GDM1 (cell line): ENCODE data around the gene APBA2.

ENCODE experiments used
- DNase-seq: peaks from one replicate; lab custom pipeline; 2025; lab: John Stamatoyannopoulos, UW

APBA2 gene

DNA sequence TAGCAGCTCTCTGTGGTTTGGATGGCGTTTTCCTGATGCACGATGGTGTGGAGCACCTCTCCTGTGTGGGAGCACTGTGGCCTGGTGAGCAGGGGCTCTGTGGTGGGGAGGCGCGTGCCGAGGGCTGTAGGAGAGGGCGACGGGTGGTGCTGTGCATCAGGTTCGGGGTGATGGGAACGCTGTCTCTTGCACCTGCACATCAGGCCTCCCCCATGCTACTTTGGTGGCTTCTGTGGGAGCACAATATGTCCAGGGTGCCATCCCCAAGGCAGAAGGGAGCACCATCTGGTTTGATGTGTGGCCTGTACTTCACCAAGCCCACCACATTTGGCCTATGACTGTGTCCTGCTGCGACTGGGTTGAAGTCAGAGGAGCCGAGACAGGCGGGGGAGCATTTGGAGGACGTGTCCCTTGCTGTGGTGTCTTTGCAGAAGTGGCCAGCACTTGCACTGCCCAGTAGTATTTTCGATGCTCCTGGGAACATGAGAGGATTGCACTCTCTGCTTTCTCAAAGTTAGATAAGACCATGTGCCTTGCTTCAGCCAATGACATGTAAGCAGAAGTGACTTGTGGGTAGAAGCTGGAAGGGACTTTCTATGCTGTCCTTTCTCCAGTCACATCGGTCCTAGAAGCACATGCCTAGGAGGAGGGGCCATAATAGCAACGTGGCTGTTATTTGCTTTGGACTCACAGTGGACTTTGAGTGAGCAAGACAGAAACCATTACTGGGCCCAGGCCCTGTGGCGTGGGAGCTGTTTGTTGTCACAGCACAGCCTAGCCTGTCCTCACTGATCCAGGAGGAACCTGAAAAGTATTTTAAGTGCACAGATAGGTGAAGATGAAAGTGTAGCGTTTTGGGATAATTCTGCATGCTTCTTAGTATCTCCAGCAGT, 72.1 kb downstream of the APBA2 start:
- no peak for DNase-seq

DNA sequence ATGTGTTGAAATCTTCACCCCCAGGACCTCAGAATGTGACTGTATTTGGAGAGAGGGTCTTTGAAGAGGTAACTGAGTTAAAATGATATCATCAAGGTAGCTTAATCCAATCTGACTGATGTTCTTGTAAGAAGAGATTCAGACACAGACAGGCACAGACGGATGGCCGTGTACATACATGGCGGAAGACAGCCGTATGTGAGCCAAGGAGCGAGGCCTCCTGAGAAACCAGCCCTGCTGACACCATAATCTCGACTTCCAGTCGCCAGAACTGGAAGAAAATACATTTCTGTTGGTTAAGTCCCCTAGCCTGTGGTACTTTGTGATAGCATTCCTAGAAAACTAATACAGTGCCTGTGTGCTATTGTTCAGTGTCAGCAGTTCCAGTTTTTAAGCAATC, 73.6 kb downstream of the APBA2 start:
- no peak for DNase-seq

DNA sequence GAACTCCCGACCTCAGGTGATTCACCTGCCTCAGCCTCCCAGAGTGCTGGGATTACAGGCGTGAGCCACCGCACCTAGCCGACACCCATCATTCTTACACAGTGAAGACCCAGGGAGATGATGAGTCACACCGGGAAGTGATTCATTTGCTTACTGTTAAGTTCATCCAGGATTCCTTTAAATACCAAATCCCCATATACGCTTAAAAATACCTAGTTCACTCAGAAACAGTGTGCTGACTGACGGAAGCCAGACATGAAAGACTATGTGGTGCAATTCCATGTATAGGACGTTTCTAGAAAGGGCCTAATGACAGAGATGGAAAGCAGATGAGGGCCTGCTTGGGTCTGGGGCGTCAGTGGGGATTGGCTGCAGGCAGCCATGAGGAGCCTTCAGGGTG, 75.2 kb downstream of the APBA2 start:
- DNase-seq: no peak

DNA sequence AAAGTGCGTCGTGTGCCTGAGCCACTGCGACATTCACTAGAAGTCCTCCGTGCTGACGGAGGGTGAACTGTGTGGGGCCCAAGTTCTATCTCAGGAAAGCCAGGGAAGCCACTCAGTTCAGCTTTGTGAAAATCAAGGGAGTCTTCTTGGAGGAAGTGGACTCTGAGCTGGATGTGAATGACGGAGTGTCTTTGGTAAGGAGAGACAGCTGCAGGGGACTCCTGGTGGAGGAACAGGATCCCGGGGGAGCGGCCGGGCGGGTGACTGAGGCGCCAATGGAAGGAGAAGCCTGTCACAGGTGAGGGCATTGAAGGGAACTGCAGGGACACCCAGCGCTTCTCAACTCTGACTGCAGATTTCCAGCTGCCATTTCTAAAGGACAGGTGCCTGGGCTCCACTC, 75.6 kb downstream of the APBA2 start:
- no peak for DNase-seq

DNA sequence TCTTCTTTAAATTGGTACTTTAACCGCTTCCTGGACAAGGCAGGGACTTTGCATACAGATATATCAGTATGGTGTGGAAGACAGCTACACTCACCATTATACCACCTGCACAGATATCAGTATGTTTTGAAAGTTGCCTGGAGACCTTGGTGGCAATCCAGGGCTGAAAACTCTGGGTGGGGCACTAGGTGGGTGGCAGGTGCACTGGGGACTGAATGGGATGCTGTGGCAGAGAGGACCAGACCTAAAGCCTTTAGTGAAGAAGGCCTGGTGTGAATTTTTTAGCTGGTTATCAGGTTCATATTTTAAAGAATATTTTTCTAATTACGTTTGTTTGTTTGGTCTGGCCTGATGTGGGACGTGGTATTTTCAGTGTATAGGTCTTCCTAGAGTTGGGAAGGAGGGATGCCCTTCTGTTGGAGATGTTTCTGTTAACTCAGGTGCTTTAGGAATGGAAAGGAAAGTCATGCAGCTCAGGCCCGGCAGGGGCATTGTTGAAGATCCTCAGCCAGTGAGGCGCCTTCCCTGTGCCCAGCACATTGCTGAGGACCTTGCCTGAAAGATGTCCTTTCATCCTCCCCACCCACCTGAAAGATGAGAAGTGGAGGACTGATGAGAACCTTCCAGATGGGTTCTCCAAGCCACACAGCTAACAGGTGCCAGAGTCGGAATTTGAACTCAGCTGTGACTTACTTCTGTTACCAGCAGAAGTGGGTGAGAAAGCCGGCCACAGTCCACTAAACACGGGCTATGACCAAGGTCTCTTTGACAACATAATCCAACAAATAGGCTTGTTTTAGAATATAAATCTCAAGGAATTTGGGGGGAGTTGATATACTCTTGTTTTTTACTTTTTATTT, 77.3 kb downstream of the APBA2 start:
- DNase-seq: no peak

DNA sequence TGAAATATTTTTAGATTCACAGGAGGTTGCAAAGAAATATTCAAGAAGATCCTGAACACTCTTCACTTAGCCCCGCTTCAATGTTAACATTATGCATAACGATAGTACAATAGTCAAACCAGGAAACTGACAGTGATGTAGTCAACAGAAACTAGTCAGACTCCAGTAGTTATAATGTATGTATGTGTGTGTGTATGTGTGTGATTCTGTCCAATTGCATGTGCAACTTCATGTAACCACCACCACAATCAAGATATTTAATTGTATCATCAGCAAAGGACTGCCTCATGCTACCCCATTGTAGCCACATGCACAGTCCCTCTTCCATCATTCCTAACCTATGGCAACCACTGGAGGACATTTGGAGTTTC, 77.9 kb downstream of the APBA2 start:
- no peak for DNase-seq

DNA sequence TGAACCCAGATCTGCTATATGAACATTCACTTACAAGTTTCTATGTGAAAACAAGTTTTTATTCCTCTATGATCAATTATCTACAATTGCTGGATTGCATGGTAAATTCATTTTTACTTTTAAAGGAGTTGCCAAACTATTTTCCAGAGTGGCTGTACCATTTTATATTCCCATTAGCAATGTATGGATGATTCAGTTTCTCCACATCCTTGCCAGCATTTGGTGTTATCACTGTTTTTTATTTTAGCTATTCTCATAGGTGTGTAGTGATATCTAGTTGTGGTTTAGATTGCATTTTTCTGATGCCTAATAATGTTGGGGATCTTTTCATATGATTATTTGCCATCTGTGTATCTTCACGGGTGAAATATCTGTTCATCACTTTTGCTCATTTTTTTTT, 78.3 kb downstream of the APBA2 start:
- no peak for DNase-seq

DNA sequence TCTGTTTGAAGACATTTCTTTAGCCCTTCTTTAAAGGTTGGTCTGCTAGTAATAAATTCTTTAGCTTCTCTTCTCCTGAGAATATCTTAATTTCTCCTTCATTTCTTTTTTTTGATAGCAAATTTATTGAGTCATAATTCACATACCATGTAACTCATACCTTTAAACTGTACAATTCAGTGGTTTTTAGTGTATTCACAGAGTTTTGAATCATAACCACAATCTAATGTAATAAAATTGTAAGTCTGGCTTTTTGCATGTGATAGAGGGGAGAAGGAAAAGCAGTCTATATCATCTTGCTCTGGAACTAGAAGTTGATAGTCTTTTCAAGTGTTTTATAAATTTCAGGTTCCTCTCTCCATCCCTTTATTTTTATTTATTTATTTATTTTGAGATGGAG, 81.3 kb downstream of the APBA2 start:
- DNase-seq: no peak

DNA sequence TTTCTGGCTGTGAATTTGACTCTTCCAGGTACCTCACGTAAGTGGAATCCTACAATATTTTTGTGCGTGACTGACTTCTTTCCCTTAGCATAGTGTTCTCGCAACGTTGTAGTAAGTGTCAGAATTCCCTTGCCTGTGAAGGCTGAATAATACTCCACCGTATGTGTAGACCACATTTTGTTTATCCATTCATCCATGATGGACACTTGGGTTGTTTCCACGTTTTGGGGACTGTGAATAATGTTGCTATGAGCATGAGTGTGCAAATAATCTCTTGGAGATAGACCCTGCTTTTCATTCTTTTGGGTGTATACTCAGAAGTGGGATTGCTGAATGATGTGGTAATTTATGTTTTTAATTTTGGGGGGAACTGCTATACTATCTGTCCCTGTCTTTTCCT, 82.2 kb downstream of the APBA2 start:
- DNase-seq: no peak

DNA sequence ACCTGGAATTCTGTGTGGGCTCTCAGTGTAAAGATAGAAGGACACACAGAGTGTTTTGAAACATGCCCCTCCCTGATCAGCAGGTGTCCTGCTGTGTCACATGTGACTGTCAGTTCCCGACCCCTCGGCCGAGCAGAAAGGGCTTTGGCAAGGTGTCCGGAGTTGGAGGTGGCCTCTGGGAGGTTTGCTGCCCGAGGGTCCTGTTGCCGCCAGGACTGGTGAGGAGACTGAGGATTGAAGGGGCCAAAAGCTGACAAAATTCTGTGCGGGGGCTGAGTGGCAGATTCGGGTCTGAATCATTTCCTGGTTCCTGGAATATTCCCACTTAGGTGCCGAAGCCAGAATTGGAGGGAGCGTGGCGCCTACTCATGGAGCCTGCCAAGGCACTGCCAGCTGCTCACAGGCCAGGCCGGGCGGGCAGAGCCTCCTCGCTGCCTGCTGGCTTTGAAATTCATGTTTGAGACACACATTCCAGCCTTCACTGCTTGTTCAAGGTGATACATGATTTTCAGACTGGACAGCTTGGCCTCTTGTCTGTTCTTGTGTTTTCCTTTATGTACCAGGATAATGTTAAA, 83.8 kb downstream of the APBA2 start:
- DNase-seq: no peak

DNA sequence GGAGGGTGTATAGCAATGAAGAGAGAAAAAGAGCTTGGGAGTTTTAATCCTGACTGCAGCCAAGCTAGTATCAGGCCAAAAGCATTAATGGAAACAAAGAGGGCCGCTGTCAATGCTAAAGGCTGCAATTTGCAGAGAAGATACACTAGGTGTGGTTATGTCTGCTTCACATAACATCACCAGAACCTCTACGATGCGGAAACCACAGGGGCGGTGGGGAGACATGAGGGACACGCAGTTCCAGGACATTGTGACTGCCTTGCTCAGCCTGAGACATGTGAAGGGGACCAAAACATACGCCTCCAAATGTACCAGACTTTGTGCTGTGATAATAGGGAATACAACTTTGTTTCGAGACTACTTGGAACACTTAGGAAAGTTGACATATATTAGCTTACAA, 88.4 kb downstream of the APBA2 start:
- no peak for DNase-seq

DNA sequence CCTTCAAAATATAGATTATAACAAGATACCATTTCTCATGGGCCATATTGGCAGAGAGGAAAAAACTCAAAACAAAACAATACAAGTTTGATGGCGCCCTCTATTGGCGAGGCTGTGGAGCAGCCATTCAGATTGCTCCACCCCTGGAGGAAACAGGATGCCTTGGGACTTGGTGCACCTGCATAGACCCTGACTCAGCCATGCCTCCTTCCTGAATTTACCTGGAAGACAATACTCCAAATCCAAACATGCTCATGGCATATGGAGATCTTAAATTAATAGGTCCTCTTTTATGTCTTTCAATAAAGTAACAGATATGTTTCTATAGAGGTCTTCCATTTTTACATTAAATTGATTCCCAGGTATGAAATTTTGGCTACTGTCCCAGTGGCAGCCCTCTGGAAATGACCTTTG, 90.0 kb downstream of the APBA2 start:
- DNase-seq: peak; percentile 37

DNA sequence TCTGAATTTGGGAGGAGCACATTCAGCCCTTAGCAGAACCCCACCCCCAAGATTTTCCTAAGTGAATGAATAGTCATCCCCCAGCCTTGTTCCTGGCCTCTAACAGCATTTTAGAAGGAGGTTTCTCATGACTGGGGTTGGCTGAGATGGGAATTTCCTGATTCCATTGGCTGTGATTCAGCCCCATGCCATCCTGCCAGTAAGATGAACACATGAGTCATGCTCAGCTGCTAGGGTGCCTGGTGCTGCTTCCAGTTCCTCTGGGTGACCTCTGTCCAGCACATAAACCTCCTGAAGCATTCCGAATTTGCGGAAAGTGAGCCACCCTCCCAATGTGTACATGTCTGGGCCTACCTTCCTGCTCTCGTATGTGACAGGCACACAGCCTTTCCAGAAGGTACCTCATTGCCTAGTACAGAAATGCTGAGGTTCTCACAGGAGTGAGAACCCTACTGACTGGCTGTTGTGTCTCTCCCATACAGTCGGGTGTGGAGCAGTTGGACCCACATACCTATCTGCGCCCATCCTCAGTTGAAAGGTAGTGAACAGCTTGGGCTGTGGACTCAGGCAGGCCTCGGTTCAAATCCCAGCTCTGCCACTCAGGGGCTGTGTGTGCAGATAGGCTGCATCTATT, 91.7 kb downstream of the APBA2 start:
- no peak for DNase-seq

DNA sequence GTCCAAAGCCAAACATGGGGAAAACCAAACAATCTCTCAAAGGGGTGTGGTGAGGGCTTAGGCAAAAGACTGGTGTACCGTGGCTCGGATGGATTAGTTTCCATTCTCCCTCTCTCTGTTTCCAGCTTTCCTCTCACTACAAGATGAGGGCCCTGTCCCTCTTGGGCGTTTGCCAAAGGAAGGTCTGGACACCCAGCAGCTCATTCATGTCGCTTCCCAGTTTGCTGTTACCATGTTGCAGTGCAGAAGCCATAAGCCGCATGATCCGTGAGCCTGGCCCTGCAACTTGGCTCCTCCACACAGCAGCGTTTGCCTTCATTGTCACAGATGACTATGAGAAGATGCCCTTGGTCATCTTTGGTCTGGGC, 92.2 kb downstream of the APBA2 start:
- no peak for DNase-seq

DNA sequence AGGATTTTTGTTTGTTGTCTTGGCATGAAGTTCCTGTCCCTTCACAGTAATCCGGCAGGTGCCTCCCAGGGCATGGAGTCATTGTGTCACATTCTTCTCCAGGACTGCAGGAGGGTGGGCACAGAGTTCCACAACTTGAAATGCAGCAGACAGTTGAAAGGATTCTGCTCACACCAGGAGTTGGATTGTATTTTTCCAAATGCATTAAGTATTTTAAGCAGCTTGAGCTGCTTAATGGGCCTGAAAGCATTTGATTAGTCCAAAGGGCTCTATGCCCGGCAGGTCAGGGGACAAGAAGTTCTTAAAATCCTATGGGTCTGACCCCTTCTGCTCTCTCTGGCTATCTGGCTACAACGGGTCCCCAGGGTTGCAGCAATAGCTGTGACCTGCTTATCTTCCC, 92.9 kb downstream of the APBA2 start:
- DNase-seq: no peak

DNA sequence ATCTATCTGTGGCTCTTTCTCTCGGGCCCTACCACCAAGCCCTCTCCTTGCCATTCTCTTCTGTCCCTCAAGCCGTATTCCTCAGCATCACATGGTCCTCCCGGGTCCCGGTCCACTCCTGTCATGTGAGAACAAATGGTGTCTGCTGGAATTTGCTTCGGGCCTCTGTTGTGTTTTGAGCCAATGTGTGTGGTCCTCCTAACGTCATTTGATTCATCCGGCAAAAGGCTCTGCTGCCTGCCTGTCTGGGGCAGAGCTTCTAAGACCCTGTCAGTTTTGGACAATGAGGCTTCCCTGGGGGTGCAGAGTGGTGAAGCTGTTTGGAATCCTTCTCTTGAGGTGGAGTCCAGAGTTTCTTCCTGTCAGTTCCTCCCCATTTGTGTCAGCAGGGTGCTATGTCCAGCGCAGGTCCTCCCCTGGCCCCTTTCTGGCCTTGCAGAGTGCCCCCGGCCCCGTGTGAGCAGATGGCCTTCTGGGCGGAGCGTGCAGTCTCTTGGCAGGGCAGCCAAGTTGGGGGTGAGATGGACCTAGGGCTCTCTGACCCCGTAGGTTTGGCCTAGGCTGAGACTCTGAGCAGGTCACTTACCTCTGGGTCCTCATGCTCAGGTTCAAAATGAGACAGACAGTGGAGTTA, 93.6 kb downstream of the APBA2 start:
- DNase-seq: no peak

DNA sequence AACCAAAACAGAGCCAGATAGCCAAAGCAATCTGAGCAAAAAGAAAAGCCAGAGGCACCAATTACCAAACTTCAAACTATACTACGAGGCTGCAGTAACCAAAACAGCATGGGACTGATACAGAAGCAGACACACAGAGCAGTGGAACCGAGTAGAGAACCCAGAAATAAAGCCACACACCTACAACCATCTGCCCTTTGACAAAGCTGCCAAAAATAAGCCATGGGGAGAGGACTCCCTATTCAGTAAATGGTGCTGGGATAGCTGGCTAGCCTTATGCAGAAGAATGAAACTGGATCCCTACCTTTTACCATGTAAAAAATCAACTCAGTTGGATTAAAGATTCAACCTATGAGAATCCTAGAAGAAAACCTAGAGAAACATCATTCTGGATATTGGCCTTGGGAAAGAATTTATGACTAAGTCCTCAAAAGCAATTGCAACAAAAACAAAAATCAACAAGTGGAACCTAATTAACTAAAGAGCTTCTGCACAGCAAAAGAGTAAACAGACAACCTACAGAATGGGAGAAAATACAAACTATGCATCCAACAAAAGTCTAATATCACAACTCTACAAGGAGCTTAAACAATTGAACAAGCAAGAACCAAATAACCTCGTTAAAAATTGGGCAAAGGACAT, 95.1 kb downstream of the APBA2 start:
- DNase-seq: no peak

DNA sequence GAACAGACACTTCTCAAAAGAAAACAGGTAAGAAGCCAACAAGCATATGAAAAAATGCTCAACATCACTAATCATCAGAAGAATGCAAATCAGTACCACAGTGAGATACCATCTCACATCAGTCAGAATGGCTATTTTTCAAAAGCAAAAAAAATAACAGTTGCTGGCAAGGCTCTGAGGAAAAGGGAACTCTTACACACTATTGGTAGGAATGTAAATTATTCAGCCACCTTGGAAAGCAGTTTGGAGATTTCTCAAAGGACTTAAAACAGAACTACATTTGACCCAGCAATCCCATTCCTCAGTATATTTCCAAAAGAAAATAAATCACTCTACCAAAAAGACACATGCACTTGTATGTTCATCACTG, 95.6 kb downstream of the APBA2 start:
- no peak for DNase-seq

DNA sequence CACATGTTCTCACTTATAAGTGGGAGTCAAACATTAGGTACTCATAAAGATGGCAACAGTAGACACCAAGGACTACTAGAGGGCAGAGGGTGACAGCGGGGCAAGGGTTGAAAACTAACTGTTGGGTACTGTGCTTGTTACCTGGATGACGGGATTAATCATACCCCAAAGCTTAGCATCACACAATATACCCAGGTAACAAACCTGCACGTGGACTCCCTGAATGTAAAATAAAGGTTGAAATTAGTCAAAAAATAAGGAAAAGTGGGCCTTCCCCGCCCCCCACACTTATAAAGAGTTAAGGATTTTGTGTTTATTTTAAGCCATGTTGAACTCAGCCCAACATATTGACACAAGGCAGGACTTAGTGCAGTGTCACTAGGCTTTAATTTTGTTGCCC, 96.1 kb downstream of the APBA2 start:
- no peak for DNase-seq

DNA sequence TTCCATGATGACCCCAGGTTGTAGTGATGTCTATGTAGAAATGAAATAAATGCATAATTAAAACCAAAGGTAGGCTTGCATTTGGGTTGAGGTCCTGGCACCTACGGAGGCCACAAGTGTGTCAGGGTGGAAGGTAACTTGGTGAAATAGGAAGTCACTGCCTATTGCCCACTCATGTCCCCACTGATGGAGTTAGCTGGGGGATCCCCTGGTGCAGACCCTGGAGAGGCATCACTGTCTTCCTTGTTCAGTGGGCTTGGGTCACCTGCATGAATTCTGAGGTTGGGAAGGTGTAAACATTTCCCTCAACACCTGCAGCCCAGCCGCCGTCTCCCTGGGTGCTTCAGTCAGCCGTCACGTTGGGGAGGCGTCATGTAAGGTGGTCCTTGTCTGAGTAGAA, 97.1 kb downstream of the APBA2 start:
- no peak for DNase-seq

DNA sequence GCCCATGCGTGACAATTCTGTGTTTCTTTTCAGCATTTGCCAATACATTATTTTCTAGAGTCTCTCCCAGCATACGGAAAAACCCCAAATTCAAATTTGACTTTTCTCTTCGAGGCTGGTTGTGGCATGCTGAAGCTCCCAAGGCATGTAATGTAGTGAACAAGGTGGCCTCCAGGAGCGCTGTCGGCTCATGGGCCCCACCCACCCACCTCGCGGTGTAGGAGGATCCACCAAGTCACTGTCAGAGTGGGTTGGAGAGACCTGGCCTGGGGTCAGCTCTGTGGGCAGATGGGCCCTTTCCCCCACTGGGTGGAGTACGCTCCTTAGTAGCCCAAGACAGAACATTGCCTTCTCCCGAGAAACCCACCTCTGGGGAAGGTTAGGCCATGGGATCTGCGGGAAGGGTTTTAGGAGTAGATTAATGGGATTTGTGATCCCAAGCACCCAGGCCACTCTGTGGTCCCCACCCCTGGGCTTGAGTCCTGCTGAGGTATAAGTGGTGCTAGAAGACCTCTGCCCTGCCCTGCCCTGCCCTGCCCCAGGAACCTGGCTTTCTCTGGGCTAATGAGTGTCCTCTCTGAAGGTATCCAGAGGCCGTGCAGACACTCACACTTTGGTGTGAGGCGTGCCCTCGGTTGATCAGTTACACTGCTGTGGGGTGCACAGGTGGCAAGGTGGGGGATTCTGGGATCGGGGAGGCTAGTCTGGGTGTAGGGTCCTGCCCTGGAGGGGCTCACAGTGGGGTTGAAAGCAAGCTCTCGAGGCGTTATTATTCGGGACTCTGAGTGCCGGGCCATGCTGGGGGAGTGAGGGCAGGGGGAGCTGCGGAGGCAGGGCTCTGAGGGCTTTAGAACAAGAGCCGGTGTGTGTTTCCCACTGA, 97.9 kb downstream of the APBA2 start:
- DNase-seq: no peak
